ENCODE results near the gene NAXD.

DNA sequence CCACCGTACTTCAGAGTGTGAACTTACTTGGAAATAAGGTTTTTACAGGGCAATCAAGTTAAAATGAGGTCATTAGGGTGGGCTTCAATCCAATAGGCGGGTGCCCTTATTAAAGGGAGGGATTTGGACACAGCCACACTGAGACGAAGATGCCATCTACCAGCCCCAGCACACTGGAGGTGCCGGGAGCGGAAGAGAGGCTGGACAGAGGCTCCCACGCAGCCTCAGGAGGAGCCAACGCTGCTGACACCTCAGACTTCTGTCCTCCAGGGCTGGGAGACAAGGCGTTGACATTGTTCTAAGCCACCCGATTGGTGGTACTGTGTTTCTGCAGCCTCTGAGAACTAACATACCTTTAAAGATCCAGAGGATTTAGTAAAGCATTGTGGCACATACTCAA is 41.2 kb upstream of the NAXD start:
- TF ChIP-seq, protein P1, sequence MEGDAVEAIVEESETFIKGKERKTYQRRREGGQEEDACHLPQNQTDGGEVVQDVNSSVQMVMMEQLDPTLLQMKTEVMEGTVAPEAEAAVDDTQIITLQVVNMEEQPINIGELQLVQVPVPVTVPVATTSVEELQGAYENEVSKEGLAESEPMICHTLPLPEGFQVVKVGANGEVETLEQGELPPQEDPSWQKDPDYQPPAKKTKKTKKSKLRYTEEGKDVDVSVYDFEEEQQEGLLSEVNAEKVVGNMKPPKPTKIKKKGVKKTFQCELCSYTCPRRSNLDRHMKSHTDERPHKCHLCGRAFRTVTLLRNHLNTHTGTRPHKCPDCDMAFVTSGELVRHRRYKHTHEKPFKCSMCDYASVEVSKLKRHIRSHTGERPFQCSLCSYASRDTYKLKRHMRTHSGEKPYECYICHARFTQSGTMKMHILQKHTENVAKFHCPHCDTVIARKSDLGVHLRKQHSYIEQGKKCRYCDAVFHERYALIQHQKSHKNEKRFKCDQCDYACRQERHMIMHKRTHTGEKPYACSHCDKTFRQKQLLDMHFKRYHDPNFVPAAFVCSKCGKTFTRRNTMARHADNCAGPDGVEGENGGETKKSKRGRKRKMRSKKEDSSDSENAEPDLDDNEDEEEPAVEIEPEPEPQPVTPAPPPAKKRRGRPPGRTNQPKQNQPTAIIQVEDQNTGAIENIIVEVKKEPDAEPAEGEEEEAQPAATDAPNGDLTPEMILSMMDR (IDR thresholded peaks at IDR 0.05), result no peak
- TF ChIP-seq POLR2A (IDR thresholded peaks at IDR 0.05), result no peak

All from upper lobe of left lung (tissue), 4 donors.